AG04450 (cell line): ENCODE results near the gene TPO. TPM values are rescaled to one million over a fixed set of nuclear protein-coding genes. Genes with fewer than 3 reads are reported as not detected.
"Not testable (repeated sequence)": the region's sequence is repeated elsewhere in the genome, so short reads cannot be mapped to it uniquely, and the experiment has no call there.

ENCODE experiments used
- CTCF ChIA-PET: fragments of 300-600, 350-600 bp; formaldehyde crosslinking; extraction: SDS; loops from one replicate; lab custom pipeline; 2022; ENCODE audit warnings: antibody characterized with exemption, inconsistent platforms; lab: Charles Lee
- POLR2A ChIA-PET: fragments of 350-600 bp; formaldehyde crosslinking; extraction: SDS; loops from one replicate; lab custom pipeline; 2021; ENCODE audit warnings: antibody characterized with exemption, inconsistent platforms; lab: Yijun Ruan, JAX
- DNase-seq: peaks from one replicate; pipeline ENCODE4 v3.0.0-alpha.2; 2011; ENCODE audit warnings: low read depth, low spot score
- H3K27ac ChIP-seq: one replicate; pipeline ENCODE4 v1.5.1; 2012; ENCODE audit warnings: low read depth, low read length, control low read depth
- H3K27me3 ChIP-seq: one replicate; pipeline ENCODE4 v1.6.0; 2012; ENCODE audit warnings: low read length; ENCODE audit not compliant: control insufficient read depth, insufficient read depth
- H3K4me3 ChIP-seq: 2 replicates; pipeline ENCODE4 v1.5.1; 2011; ENCODE audit warnings: mild to moderate bottlenecking, low read depth, low read length, control low read depth
- H3K9me3 ChIP-seq: 2 replicates; pipeline ENCODE4 v1.5.1; 2012; ENCODE audit warnings: low read length; ENCODE audit not compliant: control insufficient read depth, insufficient read depth
- polyA plus RNA-seq: library from polyadenylated mRNA; depleted of rRNA; stranded (reverse); fragments of >200 nt; gene quantifications from 2 replicates; pipeline ENCODE4 v1.2.3, GENCODE V29; 2011
- TF ChIP-seq, protein P1 (sequence below): IDR thresholded peaks from 2 replicates; pipeline ENCODE4 v1.5.1; 2011; ENCODE audit warnings: low read depth, low read length, control low read depth, inconsistent platforms

TPO gene
- polyA plus RNA-seq, 1 experiment, result not detected

GRCh38 chr2:1488851-1489250 lies 75.6 kb downstream of the TPO start:
- TF ChIP-seq, protein P1, sequence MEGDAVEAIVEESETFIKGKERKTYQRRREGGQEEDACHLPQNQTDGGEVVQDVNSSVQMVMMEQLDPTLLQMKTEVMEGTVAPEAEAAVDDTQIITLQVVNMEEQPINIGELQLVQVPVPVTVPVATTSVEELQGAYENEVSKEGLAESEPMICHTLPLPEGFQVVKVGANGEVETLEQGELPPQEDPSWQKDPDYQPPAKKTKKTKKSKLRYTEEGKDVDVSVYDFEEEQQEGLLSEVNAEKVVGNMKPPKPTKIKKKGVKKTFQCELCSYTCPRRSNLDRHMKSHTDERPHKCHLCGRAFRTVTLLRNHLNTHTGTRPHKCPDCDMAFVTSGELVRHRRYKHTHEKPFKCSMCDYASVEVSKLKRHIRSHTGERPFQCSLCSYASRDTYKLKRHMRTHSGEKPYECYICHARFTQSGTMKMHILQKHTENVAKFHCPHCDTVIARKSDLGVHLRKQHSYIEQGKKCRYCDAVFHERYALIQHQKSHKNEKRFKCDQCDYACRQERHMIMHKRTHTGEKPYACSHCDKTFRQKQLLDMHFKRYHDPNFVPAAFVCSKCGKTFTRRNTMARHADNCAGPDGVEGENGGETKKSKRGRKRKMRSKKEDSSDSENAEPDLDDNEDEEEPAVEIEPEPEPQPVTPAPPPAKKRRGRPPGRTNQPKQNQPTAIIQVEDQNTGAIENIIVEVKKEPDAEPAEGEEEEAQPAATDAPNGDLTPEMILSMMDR, result no peak
- H3K4me3 ChIP-seq, result no peak overlapping the region
- POLR2A ChIA-PET, result no interaction called here
- no peaks in the 10 kb centered on the region; the same call in 1 of the 2 replicates for H3K9me3 ChIP-seq
- no peak overlapping the region for H3K27ac ChIP-seq
- no peaks in the 10 kb centered on the region for H3K27me3 ChIP-seq
- CTCF ChIA-PET, result no interaction called here
- no peak for DNase-seq

DNA sequence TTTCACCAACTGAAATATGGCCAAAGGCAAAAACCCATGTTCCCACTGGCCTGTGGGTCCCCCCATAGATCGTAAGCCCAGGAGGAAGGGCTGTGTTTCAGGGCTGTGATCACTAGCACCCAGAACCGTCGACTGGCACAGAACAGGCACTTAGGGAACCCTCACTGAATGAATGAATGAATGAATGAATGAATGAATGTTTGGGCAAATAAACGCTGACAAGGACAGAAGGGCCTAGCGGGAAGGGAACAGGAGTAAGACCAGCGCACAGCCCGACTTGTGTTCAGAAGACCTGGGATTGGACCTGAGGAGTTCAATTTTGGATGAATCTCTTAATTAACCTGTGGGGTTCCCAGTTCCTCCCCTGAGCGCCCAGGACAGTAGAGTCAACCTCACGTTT lies 76.2 kb downstream of the TPO start:
- Histone ChIP-seq H3K4me3 (no peak overlapping the region), H3K27ac (no peak overlapping the region), H3K9me3 (no peaks in the 10 kb centered on the region; the same call in 1 of the 2 replicates), H3K27me3 (no peaks in the 10 kb centered on the region)
- POLR2A ChIA-PET, result no interaction called here
- TF ChIP-seq, protein P1, result no peak
- CTCF ChIA-PET, result no interaction called here
- no peak for DNase-seq

DNA sequence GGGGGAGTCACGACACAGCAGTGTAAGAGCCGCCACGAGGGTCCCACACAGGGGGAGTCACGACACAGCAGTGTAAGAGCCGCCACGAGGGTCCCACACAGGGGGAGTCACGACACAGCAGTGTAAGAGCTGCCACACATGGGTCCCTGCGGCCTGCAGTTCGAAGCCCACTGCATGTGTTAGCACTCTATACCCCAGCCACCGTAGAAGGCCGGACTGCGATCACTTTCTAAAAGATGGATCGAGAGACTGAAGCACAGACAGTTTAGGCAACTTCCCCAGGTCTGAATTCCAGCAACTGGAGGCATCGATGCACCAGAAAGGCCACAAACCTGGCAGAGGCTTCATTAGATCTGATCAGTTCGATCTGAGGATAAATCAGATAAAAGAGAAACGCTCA lies 77.1 kb downstream of the TPO start:
- POLR2A ChIA-PET, CTCF ChIA-PET: not testable (repeated sequence)

GRCh38 chr2:1491751-1492150 lies 78.5 kb downstream of the TPO start:
- POLR2A ChIA-PET, result no interaction called here

More for the DNA sequence above, 77.1 kb downstream of the TPO start:
- H3K27me3 ChIP-seq, H3K4me3 ChIP-seq, DNase-seq, H3K27ac ChIP-seq, H3K9me3 ChIP-seq: not testable (repeated sequence)

DNA sequence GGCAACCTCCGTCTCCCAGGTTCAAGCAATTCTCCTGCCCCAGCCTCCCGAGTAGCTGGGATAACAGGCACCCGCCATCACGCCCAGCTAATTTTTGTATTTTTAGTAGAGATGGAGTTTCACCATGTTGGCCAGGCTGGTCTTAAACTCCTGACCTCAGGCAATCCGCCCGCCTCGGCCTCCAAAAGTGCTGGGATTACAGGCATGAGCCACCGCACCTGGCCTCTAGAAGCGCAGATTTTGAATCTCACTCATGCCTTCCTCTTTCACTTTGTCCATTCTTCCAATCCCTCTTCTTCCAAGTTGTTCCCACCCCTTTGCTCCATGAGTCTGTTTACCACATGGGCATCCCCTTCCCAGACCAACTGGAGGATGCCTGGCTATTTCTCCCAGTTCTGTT lies 79.0 kb downstream of the TPO start:
- H3K4me3 ChIP-seq, DNase-seq, H3K27me3 ChIP-seq, POLR2A ChIA-PET, H3K9me3 ChIP-seq, H3K27ac ChIP-seq: not testable (repeated sequence)
- CTCF ChIA-PET, result interaction anchor here (1.2 kb wide), 1 partner anchor 59 kb away, joined by 4 read pairs; no protein-coding TSS in a partner anchor

More at GRCh38 chr2:1491751-1492150, 78.5 kb downstream of the TPO start:
- no peak for DNase-seq
- CTCF ChIA-PET, result no interaction called here
- no peaks in the 10 kb centered on the region; the same call in 1 of the 2 replicates for H3K9me3 ChIP-seq
- no peak overlapping the region for H3K27ac ChIP-seq
- no peak overlapping the region for H3K4me3 ChIP-seq
- no peaks in the 10 kb centered on the region for H3K27me3 ChIP-seq
- TF ChIP-seq, protein P1, result no peak

GRCh38 chr2:1492711-1493430 lies 79.6 kb downstream of the TPO start:
- ChIA-PET CTCF (interaction anchor here (1.2 kb wide), 1 partner anchor 58 kb away, joined by 4 read pairs; no protein-coding TSS in a partner anchor), POLR2A (no interaction called here)
- Histone ChIP-seq H3K27me3 (no peaks in the 10 kb centered on the region), H3K4me3 (no peak overlapping the region), H3K9me3 (no peaks in the 10 kb centered on the region; the same call in 1 of the 2 replicates), H3K27ac (no peak overlapping the region)
- DNase-seq, result no peak
- TF ChIP-seq, protein P1, result no peak
